Transverse colon (tissue), 3 donors: ENCODE measurements around the gene ADAMTS16.

ENCODE experiments used
- EP300 ChIP-seq: sonication (generic); formaldehyde crosslinking; IDR thresholded peaks from one replicate; pipeline ENCODE4 v1.6.1; 2017; ENCODE audit warnings: antibody characterized with exemption, low read depth
- POLR2A ChIP-seq: fragments of 450-650 bp; IDR thresholded peaks from one replicate; pipeline ENCODE4 v1.6.1; 2016; ENCODE audit warnings: antibody characterized with exemption, mild to moderate bottlenecking, moderate library complexity
- TF ChIP-seq, protein P1 (sequence below), 5 experiments: fragments of 200-600 bp in 3 of 5; fragments of 450-650 bp in 2 of 5; sonication (generic) in 3 of 5; IDR thresholded peaks; 1 replicate in 2 of 5; 2 replicates in 3 of 5; pipeline ENCODE4 v1.5.1; 2016 to 2017; ENCODE audit warnings: antibody characterized with exemption in 5 of 5, inconsistent platforms in 3 of 5, mild to moderate bottlenecking in 2 of 5, moderate library complexity in 1 of 5

DNA sequence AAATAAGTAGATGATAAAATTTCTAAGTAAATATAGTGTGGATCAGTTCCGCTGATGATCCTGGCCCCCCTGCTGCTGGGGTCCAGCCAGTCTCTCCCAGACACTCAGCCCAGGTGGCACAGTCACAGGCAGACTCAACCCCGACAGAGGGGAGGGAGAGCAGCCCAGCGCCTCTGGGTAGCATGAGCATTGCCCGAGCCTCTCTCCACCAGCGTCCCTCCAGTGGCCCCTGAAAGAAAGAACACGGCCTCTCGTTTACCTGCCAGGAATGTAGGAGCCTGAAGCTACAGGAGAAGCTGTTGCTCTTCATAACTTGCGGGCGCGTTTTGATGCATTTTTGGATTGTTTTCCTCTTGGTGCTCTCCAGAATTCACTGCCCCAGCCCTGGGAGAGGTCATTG, 213.6 kb downstream of the ADAMTS16 start:
- TF ChIP-seq, protein P1, sequence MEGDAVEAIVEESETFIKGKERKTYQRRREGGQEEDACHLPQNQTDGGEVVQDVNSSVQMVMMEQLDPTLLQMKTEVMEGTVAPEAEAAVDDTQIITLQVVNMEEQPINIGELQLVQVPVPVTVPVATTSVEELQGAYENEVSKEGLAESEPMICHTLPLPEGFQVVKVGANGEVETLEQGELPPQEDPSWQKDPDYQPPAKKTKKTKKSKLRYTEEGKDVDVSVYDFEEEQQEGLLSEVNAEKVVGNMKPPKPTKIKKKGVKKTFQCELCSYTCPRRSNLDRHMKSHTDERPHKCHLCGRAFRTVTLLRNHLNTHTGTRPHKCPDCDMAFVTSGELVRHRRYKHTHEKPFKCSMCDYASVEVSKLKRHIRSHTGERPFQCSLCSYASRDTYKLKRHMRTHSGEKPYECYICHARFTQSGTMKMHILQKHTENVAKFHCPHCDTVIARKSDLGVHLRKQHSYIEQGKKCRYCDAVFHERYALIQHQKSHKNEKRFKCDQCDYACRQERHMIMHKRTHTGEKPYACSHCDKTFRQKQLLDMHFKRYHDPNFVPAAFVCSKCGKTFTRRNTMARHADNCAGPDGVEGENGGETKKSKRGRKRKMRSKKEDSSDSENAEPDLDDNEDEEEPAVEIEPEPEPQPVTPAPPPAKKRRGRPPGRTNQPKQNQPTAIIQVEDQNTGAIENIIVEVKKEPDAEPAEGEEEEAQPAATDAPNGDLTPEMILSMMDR (IDR thresholded peaks at IDR 0.05): no peak
- TF ChIP-seq EP300 (no peak), POLR2A (no peak)
